Fibroblast of skin of scalp (primary cell): ENCODE measurements around the gene PGAM4. TPM values are rescaled to one million over a fixed set of nuclear protein-coding genes. Genes with fewer than 3 reads are reported as not detected.
"Not testable (repeated sequence)": the region's sequence is repeated elsewhere in the genome, so short reads cannot be mapped to it uniquely, and the experiment has no call there.

Source experiments
- DNase-seq: peaks from one replicate; pipeline ENCODE4 v3.0.0-alpha.2; 2013
- polyA plus RNA-seq, 2 experiments: library from polyadenylated mRNA; unstranded; fragments of 120-200 nt; gene quantifications; one replicate each; pipeline ENCODE4 v1.2.1, GENCODE V29; 2013; ENCODE audit not compliant: insufficient read length in 2 of 2

PGAM4 gene
- polyA plus RNA-seq (2013, experiment 1 of 2; ENCODE audit: insufficient read length), result 0.46 TPM
- polyA plus RNA-seq (2013, experiment 2 of 2; ENCODE audit: insufficient read length), result 2.4 TPM

DNA sequence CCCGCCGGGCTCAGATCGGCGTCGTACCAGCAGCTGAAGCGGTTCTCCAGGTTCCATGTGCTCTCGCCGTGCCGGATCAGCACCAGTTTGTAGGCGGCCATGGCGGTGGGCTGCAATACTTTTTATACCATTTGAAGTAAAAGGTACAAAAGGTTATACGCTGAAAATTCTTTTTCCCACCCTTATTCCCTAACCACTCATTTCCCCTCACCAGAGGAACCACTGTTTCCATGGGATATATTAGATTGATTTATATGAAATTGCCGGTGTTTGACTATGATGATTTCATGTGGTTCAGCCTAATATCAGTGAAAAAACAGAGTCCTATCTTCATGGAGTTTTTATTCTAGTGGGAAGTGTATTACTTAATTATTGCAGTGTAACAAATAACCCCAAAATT is at the start of gene PGAM4:
TSS of gene PGAM4 (minus strand) at position 101 of the 400 bp plus-strand sequence. CDS start at position 101, 0 bp downstream.
- no peak for DNase-seq

DNA sequence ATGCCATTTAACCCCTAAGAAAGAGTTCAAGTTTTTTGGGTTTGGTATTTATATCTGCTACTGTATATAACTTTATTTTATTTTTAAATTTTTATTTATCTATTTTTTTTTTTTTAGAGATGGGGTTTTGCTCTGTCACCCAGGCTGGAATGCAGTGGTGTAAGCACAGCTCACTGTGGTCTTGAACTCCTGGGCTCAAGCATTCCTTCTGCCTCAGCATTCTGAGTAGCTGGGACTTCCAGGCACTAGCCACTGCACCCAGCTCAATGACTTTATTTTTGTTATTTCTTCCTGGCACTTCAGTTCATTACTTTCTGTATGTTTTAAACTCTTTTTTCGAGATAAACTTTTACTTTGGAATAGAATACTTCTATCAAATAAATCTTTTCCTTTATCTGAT is 42.4 kb upstream of the PGAM4 start:
- peak; percentile 12 for DNase-seq

DNA sequence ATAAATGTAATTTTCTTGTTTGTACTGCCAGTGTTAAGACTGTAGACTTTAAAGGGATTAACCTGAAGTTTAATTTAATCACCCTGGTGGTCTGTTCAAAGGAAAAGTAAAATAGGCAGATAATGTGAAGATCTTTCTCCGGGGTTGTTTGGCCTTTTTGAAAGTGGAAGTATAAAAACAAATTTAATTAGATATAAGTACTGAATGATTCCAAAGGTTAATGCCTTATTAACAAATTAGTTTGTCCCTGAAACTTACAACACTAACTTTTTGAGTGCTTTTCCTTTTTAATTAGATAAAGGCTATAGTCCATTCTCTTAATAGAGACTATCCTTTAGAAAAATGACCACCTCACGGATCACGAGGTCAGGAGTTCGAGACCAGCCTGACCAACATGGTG is 10.4 kb upstream of the PGAM4 start:
- DNase-seq, result no peak

DNA sequence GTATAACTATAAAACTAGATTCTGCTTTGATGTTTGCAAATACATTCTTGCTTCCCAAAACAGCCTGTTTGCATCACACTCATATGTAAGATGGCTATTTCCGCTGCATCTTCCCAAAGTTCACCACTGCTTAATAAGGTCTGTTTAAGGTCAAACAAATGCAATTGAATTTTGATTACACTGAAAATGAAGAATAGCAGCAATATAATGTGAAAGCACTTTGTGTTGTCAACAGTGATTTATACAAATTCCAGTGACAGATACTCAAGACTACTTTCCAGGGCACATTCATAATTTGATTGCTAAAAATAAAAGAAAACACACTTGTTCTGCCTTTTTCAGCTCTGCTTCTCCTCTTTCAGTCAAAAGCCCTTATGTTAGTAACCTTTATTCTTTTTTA is 8.1 kb upstream of the PGAM4 start:
- DNase-seq, result no peak

DNA sequence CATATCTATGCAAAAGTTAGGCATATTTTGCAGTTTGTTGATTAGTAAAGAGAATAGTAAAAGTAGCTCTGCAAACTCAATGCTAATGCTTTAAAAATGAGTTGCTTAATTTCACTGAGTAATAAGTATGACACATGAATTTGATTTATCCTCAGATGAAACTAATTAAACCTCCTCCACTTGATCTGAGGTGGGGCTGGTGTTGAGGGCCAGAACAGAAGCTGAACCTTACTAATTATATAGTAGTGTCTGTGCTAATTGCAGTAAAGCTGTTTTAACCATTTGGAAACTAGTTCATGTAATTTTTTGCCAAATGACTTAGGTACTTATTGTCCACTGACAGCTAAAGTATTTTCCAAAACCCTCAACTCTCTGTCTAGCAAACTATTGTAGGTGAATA is 7.7 kb upstream of the PGAM4 start:
- no peak for DNase-seq

DNA sequence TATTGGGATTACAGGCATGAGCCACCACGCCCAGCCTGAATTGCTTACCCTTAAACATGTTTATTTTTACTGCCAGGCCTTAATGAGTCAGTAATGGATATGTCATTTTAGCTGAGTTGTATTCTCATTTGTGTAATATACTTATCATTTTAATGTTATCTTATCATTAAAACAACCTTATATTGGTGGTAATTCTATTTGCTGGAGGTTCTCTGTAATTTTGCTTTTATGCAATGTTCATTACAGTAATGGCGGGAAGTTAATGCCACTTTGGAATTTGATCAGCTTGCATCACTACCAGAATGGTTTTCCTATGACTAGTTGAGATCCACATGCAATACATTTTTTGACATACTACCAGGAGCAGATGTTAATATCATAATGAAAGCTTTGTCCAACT is 6.3 kb upstream of the PGAM4 start:
- no peak for DNase-seq

DNA sequence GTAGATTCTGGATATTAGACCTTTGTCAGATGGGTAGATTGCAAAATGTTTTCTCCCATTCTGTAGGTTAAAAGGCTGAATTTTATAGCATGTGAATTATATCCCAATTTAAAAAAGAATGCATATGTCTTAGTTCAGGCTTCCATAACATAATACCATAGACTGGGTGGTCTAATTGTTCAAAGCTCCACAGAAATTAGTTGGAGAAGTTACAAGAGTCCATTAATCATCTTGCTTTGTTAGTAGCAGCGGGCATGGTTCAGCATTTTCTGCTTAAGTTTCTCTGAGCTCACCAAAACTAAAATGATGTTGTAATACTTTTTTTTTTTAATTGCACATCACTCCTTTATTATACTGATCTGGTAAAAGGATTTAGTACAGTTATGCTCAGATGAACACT is 1.8 kb downstream of the PGAM4 start:
- no peak for DNase-seq

DNA sequence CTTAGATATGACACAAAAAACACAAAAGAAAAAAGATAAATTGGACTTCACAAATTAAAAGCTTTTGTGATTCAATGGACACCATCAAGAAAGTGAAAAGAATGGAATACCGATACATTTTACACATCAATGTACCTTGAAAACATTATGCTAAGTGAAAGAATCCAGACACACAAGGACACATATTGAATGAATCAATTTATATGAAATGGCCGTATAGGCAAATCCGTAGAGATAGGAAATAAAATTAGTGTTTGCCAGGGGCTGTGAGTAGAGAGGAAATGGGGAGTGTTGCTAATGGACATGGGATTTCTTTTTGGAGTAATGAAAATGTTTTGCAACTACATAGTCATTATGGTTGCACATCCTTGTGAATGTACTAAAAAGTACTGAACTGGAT is 3.1 kb downstream of the PGAM4 start:
- DNase-seq, result no peak

DNA sequence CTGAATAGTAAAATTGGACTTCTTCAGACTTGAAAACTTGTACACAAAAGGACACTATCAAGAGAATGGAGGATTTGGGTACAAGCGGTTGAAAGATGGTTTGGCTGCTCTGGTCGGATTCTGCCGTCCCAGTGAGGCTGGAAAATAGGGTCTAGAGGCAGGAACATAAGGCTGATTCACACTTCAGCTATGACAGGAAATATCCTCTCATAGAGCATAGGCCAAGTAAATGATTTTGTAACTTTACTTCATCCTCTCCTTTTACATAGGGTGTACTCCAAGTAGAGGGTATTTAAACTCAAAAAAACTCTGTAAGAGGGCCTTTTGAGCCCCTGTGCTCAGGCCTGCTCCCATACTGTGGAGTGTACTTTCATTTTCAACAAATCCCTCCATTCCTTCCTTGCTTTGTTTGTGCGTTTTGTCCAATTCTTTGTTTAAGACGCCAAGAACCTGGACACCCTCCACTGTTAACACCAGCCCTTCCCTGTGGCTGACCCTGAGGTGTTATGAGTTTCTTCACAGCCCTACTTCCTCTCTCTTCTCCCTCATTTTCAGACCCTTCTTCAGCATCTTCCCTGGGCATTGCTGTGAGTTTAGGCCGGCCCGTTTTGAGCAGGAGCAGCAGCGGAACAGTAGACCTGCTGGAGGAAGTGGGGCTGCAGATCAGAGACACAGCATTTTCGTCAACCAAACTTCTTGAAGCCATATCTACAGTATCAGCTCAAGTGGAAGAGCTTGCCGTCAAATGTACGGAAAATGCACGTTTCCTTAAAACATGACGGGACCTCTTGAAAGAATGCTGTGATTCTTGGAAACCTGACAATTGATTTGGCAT is 7.2 kb downstream of the PGAM4 start:
- no peak for DNase-seq

DNA sequence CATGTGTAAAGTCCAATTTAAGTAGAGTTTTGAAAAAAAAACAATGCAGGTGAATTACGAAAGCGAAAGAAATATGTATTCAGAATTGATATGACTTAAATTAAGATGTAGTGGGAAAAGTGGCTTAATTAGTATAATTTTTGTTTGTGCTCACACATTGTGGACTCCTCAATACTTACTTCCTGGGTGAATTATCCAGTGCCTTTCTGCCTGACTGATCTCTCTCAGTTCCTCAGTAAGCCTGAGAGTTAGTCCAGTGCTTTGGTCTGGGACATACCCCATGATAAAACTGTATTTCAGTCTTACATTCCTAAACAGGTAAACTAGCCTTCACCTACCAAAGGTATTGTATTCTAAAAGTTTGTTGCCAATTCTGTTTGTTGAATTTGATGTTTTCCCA is 8.4 kb downstream of the PGAM4 start:
- no peak for DNase-seq

DNA sequence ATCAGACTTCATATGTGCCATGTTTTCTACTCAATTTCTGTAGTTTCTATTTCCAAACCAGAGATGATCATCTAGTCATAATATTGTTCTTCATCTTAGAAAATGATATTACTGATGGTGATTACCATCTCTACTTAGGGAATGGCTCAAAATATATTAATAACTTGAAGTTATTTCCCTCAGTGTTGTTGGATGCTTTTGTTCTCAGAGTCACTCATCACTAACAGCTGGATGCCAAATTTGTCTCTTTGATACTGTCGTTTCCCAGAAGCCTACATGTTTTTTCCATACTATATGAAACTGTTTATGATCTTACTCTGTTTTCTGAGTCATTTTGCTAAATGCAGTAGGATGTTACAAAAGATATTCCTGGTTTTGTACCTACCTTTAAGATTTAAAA is 8.9 kb downstream of the PGAM4 start:
- no peak for DNase-seq

DNA sequence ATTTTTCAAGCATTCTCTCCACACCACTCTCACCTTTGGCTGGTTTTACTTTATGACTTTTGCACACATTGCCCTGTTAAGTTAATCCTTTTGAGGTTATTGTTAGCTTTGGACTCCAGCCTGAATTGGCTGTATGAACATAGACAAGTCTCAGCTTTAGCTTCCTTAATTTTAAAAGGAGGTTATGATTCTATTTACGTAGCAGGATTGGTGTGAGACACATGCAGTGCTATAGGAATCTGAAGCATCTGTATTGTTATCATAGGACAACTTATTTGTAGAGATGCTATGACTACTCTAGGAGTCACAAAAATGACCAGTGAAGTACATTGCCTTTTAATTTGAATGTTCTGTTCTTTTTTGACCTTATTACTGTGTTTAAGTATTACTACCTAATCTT is 15.7 kb downstream of the PGAM4 start:
- DNase-seq, result peak; percentile 15

DNA sequence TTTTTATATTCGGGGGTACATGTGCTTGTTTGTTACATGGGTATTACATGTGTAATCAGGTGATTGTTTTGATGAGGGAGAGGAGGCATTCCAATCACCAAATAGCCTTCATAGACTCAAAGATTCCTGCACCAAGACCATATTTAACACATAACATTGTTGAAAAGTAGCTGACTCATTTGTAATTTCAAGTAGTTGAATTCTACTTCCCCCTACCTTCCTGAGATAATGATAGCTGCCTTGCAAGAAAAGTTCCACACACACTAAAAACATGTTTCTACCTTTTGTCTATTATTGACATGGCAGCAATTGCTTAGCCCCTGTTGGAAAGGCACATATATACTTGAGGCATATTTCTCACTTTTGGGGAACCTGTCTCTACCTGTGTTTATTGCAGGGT is 16.1 kb downstream of the PGAM4 start:
- no peak for DNase-seq

DNA sequence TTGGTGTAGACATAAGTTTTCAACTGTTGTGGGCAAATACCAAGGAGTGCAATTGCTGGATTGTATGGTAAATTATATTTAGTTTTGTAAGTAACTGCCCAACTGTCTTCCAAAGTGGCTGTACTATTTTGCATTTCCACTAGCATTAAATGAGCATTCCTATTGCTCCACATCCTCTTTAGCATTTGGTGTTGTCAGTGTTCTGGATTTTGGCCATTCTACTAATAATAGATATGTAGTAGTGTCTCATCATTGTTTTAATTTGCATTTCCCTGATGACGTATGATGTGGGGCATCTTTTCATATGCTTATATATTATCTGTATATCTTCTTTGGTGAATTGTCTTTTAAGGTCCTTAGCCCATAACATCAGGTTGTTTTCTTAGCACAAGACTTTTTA is 17.3 kb downstream of the PGAM4 start:
- no peak for DNase-seq

DNA sequence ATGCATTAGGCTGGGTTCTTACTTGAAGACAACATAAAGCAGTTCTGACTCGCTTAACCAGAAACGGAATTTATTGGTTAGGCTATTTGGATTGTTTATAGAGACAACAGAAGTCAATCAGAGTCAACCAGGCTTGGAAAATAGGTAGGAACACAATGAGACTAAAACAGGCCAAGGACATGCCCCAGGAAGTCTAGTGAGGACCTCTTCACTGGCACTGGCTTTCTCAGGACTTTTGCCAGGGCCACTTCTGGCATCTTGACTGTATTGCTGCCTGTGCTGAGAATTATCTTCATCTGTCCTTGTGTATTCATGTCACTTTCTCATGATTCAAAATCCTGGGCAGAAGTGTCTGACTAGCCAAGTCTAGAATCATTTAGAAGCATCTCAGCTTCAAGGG is 19.6 kb downstream of the PGAM4 start:
- no peak for DNase-seq

DNA sequence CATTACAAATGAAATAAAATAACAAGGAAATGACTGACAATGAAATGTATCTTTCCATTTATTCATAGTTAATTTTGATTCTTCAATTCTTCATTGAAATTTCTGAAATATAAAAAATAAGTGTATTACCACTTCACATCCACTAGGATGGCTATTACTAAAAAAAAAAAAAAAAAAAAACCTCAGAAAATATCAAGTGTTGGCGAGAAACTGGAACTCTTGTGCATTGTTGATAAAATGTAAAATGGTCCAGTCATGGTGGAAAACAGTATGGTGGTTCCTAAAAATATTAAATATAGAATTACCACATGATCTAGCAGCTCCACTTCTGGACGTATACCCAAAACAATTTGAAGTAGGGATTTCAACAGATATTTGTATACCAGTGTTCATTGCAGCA is 22.9 kb downstream of the PGAM4 start:
- DNase-seq, result no peak

DNA sequence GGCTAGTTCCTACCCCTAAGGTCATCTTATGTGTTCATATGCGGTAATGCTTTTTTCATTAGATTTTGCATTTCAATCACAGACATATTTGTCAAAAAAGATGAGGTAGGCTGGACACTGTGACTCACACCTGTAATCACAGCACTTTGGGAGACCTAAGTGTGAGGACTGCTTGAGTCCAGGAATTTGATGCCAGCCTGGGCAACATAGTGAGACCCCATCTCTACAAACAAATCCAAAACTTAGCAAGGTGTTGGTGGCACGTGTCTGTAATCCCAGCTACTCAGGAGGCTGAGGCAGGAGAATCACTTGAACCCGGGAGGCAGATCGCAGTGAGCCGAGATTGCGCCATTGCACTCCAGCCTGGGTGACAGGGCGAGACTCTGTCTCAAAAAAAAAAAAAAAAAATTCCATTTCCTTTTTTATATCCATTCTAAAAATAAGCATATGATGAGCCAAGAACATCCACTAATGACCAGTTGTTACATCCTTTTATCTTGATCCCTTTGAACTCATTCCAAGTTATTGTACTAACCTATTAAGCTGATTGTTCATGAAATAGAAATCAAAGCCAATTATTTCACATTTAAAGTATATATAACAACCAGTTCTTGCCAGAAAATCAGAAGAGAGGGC is 23.4 kb downstream of the PGAM4 start:
- no peak for DNase-seq

DNA sequence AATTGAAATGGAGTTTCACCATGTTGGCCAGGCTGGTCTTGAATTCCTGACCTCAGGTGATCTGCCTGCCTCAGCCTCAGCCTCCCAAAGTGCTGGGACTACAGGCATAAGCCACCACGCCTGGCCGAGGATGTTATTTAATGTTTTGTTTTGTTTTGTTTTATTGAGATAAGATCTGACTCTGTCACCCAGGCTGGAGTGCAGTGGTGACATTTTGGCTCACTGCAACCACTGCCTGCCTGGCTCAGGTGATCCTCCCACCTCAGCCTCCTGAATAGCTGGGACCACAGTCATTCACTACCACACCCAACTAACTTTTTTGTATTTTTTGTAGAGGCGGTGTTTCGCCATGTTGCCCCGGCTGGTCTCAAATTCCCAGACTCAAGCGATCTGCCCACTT is 24.4 kb downstream of the PGAM4 start:
- not testable (repeated sequence) for DNase-seq

DNA sequence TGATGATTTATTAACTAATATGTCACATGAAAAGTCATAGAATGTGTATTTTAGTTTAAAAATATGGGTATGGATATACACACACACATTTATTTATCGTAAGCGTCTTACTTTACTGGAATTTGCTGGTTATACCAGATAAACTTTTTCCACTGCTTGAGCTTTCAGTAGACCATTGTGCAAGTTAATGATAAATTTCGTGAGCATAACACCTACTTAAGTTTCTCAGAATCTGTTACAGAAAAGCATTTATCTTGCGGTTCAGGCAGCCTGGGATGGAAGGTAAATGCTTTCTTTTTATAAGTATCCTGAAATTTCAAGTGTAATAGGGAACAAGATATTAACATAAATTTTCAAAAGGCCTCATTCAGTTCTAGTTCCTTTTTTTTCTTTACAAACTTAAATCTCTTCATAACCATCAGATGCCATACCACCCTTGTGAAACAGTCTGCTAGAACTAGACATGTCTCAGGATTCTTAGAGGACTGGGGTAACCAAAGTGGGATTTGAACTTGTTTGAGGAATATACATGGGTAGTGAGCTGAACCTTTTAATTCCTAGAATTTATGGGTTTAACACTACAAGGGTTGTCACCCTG is 31.3 kb downstream of the PGAM4 start:
- no peak for DNase-seq

DNA sequence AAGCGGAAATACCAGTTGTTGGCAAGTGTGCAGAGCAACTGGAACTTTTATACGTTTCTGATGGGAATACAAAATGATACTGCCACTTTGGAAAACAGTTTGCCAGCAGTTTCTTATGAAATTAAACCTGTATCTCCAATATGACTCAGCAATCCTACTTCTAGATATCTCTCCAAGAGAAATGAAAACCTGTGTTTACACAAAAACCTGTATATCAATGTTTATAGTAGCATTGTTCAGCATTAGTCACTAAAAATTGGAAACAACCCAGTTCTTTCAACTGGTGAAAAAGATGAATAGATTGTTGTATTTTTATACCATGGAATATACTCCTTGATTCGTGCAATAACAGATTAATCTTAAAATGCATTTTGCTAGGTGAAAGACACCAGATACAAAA is 32.1 kb downstream of the PGAM4 start:
- DNase-seq, result no peak

DNA sequence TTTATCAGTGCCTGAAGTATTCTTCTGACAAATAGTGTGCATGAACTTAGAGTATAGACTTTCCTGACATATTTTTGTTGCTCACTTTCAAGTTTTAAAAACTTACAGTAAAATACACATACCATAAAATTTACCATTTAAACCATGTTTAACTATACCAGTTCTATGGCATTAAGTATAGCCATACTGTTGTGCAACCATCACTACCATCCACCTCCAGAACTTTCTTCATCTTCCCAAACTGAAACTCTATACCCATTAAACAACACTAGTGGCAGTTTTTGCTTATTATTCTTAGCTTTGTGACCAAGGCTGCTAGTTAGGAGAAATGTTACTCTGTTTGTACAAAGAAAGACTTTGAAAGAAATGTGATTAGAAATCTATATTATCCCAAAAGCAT is 33.1 kb downstream of the PGAM4 start:
- DNase-seq, result no peak

DNA sequence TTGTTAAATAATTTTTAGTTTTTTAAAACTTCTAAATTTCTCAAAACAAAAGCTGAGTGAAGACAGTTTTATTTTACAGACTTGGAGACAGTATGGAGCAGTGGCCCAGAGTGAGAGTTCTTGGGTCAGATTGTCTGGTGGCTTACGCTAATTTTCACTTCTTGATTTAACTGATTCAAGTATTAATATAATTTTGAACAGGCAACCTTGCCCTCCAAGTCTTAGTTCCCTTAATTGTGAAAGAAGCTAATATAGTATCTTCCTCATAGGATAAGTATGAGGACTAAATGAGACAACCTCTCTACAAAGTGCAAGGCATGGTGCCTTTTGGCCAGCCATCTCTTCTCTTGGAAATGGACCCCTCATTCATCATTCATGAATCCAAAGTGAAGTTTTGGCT is 33.6 kb downstream of the PGAM4 start:
- DNase-seq, result no peak

DNA sequence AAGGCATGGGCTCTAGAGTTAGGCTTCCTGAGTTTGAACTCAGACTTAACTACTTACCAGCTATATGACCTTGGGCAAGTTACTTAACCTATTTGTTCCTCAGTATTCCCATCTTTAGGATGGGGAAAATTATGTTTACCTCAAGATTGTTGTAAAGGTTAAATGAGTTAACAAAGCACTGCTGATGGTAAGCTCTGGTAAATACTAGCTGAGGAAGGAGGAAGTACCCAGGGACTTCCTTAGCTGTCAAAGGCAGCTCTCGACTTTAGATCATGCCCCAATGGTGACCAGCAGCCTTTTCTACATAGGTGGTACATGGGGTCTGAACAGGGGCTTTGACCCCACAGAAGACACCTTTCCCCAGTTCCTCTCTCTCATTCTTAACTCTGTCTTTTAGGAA is 38.9 kb downstream of the PGAM4 start:
- DNase-seq, result no peak

DNA sequence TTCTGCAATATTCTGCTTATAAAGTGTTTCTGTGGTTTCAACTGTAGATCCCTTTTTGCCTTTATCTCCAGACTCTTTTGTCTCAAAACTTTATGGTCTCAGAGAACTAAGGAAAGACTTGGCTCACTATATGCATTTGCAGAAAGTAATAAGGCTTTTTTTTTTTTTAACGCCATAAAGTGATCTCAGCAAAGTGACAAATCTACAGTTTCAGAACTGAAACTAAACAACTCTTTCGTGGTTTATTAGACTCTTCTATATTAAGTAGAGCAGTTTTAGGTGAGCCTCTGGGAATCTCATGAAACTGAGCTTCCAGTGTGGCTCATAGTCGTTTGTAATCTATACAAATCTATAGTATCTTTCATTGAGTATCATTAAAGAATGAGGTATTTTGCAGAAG is 43.7 kb downstream of the PGAM4 start:
- no peak for DNase-seq
